GM23338 (cell line): ENCODE results near the gene RNLS. TPM values are rescaled to one million over a fixed set of nuclear protein-coding genes. Genes with fewer than 3 reads are reported as not detected.

ENCODE experiments used
- ATAC-seq: fragments of 200-7000 bp; cut with Tn5 transposase; 3 replicates; pipeline ENCODE4 v1.9.1; 2020
- DNase-seq: peaks from one replicate; pipeline ENCODE4 v3.0.0-alpha.2; 2015; ENCODE audit warnings: low spot score
- H2AFZ ChIP-seq: fragments of 200-600 bp; sonication (generic); 2 replicates; pipeline ENCODE4 v1.8.0; 2016; ENCODE audit warnings: antibody characterized with exemption, mild to moderate bottlenecking, moderate library complexity
- H3F3A ChIP-seq: fragments of 200-600 bp; sonication (generic); replicated peaks from 2 replicates; pipeline ENCODE4 v1.8.0; 2017; ENCODE audit warnings: antibody characterized with exemption, mixed run types, low read depth
- H3K27ac ChIP-seq: fragments of 200-600 bp; sonication (generic); 2 replicates; pipeline ENCODE4 v1.6.1; 2016; ENCODE audit warnings: low read depth
- H3K27me3 ChIP-seq: fragments of 200-600 bp; sonication (generic); 2 replicates; pipeline ENCODE4 v1.8.0; 2016; ENCODE audit warnings: mild to moderate bottlenecking, mixed run types, moderate library complexity; ENCODE audit not compliant: insufficient read depth
- H3K36me3 ChIP-seq: fragments of 200-600 bp; sonication (generic); 2 replicates; pipeline ENCODE4 v1.8.0; 2016; ENCODE audit warnings: mild to moderate bottlenecking; ENCODE audit not compliant: insufficient read depth
- H3K4me1 ChIP-seq: fragments of 200-600 bp; sonication (generic); 2 replicates; pipeline ENCODE4 v1.8.0; 2016; ENCODE audit warnings: mild to moderate bottlenecking, moderate library complexity; ENCODE audit not compliant: insufficient read depth
- H3K4me2 ChIP-seq: fragments of 200-600 bp; sonication (generic); 2 replicates; pipeline ENCODE4 v1.7.1; 2017; ENCODE audit warnings: mixed run types
- H3K4me3 ChIP-seq: fragments of 200-600 bp; sonication (generic); 2 replicates; pipeline ENCODE4 v1.6.1; 2016; ENCODE audit warnings: mixed run types
- H3K79me2 ChIP-seq: fragments of 200-600 bp; sonication (generic); replicated peaks from 2 replicates; pipeline ENCODE4 v1.8.0; 2017; ENCODE audit warnings: mild to moderate bottlenecking; ENCODE audit not compliant: insufficient read depth
- H3K9me2 ChIP-seq: fragments of 200-600 bp; sonication (generic); 2 replicates; pipeline ENCODE4 v1.8.0; 2017; ENCODE audit not compliant: insufficient read depth
- H4K20me1 ChIP-seq: fragments of 200-600 bp; sonication (generic); replicated peaks from 2 replicates; pipeline ENCODE4 v1.8.0; 2017; ENCODE audit warnings: mild to moderate bottlenecking; ENCODE audit not compliant: insufficient read depth
- H3K27ac Mint-ChIP-seq: 2 replicates; pipeline ENCODE4 v1.8.0; 2020; ENCODE audit warnings: inconsistent platforms, mild to moderate bottlenecking, moderate library complexity, mixed read lengths
- H3K27me3 Mint-ChIP-seq: 3 replicates; pipeline ENCODE4 v1.8.0; 2022; ENCODE audit warnings: low read depth, mild to moderate bottlenecking, moderate library complexity, mixed read lengths, inconsistent platforms; ENCODE audit not compliant: insufficient read depth, poor library complexity
- H3K36me3 Mint-ChIP-seq: 3 replicates; pipeline ENCODE4 v1.8.0; 2021; ENCODE audit warnings: low read depth, mild to moderate bottlenecking, inconsistent platforms, moderate library complexity, mixed read lengths
- H3K4me1 Mint-ChIP-seq: 3 replicates; pipeline ENCODE4 v1.8.0; 2020; ENCODE audit warnings: mild to moderate bottlenecking, inconsistent platforms, mixed read lengths
- H3K4me3 Mint-ChIP-seq: 3 replicates; pipeline ENCODE4 v1.8.0; 2021; ENCODE audit warnings: moderate library complexity, mild to moderate bottlenecking, inconsistent platforms, mixed read lengths
- H3K9me3 Mint-ChIP-seq: 3 replicates; pipeline ENCODE4 v1.8.0; 2020; ENCODE audit warnings: moderate library complexity, mild to moderate bottlenecking, inconsistent platforms, mixed read lengths
- CTCF ChIP-seq, 2 experiments: fragments of 200-600 bp in 1 of 2; sonication (generic) in 1 of 2; conservative IDR thresholded peaks; 2 replicates each; pipeline versions ENCODE4 v1.5.1 to v1.6.1; 2016 to 2017; ENCODE audit warnings: antibody characterized with exemption in 2 of 2, low read depth in 2 of 2, mild to moderate bottlenecking in 2 of 2, moderate library complexity in 1 of 2
- ETS1 ChIP-seq: IDR thresholded peaks from 2 replicates; pipeline ENCODE4 v1.6.1; 2016; ENCODE audit warnings: antibody characterized with exemption
- EZH2 ChIP-seq: fragments of 200-600 bp; sonication (generic); IDR thresholded peaks from one replicate; pipeline ENCODE4 v1.8.0; 2017; ENCODE audit warnings: antibody characterized with exemption, mild to moderate bottlenecking, low read depth; ENCODE audit not compliant: unreplicated experiment
- EZH2phosphoT487 ChIP-seq: fragments of 200-600 bp; sonication (generic); IDR thresholded peaks from one replicate; pipeline ENCODE4 v1.8.1; 2018; ENCODE audit warnings: antibody characterized with exemption; ENCODE audit not compliant: unreplicated experiment
- JUNB ChIP-seq: IDR thresholded peaks from one replicate; pipeline ENCODE4 v1.6.1; 2016; ENCODE audit warnings: antibody characterized with exemption; ENCODE audit not compliant: unreplicated experiment
- NANOG ChIP-seq: IDR thresholded peaks from 2 replicates; pipeline ENCODE4 v1.6.1; 2016; ENCODE audit warnings: antibody characterized with exemption, borderline replicate concordance
- ZNF114 ChIP-seq: fragments of 250-450 bp; sonication (Bioruptor Pico); IDR thresholded peaks from 2 replicates; pipeline ENCODE4 v1.5.0; 2020; ENCODE audit warnings: mild to moderate bottlenecking, moderate library complexity
- ZNF331 ChIP-seq: fragments of 250-450 bp; sonication (Bioruptor Pico); IDR thresholded peaks from 2 replicates; pipeline ENCODE4 v1.5.0; 2020; ENCODE audit warnings: low read depth, mild to moderate bottlenecking, moderate library complexity
- polyA plus RNA-seq: library from polyadenylated mRNA; unstranded; fragments of >200 nt; fragmentation: Nextera tagmentation; extraction: Ambion mirVana; gene quantifications from 2 replicates; pipeline ENCODE4 v1.2.1, GENCODE V29; 2016
- total RNA-seq: library from RNA; depleted of rRNA; stranded (reverse); fragments of >200 nt; shearing (Covaris generic); gene quantifications from 2 replicates; pipeline ENCODE4 v1.2.3, GENCODE V29; 2014
- TF ChIP-seq, protein P1 (sequence below): fragments of 250-450 bp; sonication (Bioruptor Pico); IDR thresholded peaks from 2 replicates; pipeline ENCODE4 v1.5.0; 2020; ENCODE audit warnings: mild to moderate bottlenecking, moderate library complexity
- TF ChIP-seq, protein P2 (sequence below): IDR thresholded peaks from one replicate; pipeline ENCODE4 v1.6.1; 2018; ENCODE audit warnings: antibody characterized with exemption; ENCODE audit not compliant: unreplicated experiment

RNLS gene
- total and polyA plus RNA-seq, 2 experiments from 2014 or later = 8.8 to 15.2 TPM

GRCh38 chr10:88409824-88410223, 173.3 kb downstream of the RNLS start (continued):
- TF ChIP-seq CTCF (conservative IDR thresholded peaks at IDR 0.05; ENCODE audit: low read depth in 2 of 2) (no peak), EZH2phosphoT487 (no peak), ZNF331 (CRISPR knock-in tag) (no peak), NANOG (no peak)
- TF ChIP-seq, protein P1, sequence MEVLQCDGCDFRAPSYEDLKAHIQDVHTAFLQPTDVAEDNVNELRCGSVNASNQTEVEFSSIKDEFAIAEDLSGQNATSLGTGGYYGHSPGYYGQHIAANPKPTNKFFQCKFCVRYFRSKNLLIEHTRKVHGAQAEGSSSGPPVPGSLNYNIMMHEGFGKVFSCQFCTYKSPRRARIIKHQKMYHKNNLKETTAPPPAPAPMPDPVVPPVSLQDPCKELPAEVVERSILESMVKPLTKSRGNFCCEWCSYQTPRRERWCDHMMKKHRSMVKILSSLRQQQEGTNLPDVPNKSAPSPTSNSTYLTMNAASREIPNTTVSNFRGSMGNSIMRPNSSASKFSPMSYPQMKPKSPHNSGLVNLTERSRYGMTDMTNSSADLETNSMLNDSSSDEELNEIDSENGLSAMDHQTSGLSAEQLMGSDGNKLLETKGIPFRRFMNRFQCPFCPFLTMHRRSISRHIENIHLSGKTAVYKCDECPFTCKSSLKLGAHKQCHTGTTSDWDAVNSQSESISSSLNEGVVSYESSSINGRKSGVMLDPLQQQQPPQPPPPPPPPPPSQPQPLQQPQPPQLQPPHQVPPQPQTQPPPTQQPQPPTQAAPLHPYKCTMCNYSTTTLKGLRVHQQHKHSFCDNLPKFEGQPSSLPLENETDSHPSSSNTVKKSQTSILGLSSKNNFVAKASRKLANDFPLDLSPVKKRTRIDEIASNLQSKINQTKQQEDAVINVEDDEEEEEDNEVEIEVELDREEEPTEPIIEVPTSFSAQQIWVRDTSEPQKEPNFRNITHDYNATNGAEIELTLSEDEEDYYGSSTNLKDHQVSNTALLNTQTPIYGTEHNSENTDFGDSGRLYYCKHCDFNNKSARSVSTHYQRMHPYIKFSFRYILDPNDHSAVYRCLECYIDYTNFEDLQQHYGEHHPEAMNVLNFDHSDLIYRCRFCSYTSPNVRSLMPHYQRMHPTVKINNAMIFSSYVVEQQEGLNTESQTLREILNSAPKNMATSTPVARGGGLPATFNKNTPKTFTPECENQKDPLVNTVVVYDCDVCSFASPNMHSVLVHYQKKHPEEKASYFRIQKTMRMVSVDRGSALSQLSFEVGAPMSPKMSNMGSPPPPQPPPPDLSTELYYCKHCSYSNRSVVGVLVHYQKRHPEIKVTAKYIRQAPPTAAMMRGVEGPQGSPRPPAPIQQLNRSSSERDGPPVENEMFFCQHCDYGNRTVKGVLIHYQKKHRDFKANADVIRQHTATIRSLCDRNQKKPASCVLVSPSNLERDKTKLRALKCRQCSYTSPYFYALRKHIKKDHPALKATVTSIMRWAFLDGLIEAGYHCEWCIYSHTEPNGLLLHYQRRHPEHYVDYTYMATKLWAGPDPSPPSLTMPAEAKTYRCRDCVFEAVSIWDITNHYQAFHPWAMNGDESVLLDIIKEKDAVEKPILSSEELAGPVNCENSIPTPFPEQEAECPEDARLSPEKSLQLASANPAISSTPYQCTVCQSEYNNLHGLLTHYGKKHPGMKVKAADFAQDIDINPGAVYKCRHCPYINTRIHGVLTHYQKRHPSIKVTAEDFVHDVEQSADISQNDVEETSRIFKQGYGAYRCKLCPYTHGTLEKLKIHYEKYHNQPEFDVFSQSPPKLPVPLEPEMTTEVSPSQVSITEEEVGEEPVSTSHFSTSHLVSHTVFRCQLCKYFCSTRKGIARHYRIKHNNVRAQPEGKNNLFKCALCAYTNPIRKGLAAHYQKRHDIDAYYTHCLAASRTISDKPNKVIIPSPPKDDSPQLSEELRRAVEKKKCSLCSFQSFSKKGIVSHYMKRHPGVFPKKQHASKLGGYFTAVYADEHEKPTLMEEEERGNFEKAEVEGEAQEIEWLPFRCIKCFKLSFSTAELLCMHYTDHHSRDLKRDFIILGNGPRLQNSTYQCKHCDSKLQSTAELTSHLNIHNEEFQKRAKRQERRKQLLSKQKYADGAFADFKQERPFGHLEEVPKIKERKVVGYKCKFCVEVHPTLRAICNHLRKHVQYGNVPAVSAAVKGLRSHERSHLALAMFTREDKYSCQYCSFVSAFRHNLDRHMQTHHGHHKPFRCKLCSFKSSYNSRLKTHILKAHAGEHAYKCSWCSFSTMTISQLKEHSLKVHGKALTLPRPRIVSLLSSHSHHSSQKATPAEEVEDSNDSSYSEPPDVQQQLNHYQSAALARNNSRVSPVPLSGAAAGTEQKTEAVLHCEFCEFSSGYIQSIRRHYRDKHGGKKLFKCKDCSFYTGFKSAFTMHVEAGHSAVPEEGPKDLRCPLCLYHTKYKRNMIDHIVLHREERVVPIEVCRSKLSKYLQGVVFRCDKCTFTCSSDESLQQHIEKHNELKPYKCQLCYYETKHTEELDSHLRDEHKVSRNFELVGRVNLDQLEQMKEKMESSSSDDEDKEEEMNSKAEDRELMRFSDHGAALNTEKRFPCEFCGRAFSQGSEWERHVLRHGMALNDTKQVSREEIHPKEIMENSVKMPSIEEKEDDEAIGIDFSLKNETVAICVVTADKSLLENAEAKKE (CRISPR knock-in tag) = no peak

- no peak overlapping the region for H3K27ac Mint-ChIP-seq
- Histone ChIP-seq H3K4me1 (no peaks in the 10 kb centered on the region), H3K27me3 (no peaks in the 10 kb centered on the region), H2AFZ (no peak overlapping the region), H3K36me3 (no peaks in the 10 kb centered on the region), H3K4me2 (no peak overlapping the region), H3K27ac (no peak overlapping the region), H3K4me3 (no peak overlapping the region), H3F3A (no peaks in the 10 kb centered on the region), H3K79me2 (no peaks in the 10 kb centered on the region), H3K9me2 (no peaks in the 10 kb centered on the region), H4K20me1 (no peaks in the 10 kb centered on the region)
- H3K36me3 Mint-ChIP-seq = no peaks in the 10 kb centered on the region
- no peak for DNase-seq
- no peaks in the 10 kb centered on the region for H3K27me3 Mint-ChIP-seq
- H3K4me3 Mint-ChIP-seq = no peak overlapping the region
- H3K4me1 Mint-ChIP-seq = no peaks in the 10 kb centered on the region
- no peaks in the 10 kb centered on the region for H3K9me3 Mint-ChIP-seq
- ATAC-seq = no peak
- no peak for TF ChIP-seq NANOG
- TF ChIP-seq ZNF114 (CRISPR knock-in tag) = no peak
- TF ChIP-seq, protein P2, sequence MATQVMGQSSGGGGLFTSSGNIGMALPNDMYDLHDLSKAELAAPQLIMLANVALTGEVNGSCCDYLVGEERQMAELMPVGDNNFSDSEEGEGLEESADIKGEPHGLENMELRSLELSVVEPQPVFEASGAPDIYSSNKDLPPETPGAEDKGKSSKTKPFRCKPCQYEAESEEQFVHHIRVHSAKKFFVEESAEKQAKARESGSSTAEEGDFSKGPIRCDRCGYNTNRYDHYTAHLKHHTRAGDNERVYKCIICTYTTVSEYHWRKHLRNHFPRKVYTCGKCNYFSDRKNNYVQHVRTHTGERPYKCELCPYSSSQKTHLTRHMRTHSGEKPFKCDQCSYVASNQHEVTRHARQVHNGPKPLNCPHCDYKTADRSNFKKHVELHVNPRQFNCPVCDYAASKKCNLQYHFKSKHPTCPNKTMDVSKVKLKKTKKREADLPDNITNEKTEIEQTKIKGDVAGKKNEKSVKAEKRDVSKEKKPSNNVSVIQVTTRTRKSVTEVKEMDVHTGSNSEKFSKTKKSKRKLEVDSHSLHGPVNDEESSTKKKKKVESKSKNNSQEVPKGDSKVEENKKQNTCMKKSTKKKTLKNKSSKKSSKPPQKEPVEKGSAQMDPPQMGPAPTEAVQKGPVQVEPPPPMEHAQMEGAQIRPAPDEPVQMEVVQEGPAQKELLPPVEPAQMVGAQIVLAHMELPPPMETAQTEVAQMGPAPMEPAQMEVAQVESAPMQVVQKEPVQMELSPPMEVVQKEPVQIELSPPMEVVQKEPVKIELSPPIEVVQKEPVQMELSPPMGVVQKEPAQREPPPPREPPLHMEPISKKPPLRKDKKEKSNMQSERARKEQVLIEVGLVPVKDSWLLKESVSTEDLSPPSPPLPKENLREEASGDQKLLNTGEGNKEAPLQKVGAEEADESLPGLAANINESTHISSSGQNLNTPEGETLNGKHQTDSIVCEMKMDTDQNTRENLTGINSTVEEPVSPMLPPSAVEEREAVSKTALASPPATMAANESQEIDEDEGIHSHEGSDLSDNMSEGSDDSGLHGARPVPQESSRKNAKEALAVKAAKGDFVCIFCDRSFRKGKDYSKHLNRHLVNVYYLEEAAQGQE = no peak
- TF ChIP-seq ETS1 = no peak
- no peak for TF ChIP-seq EZH2
- no peak for TF ChIP-seq JUNB
These were observed 173.9 kb downstream of the RNLS start for GRCh38 chr10:88409236-88409635.
